ENCODE results near the gene RBM12.

- no peak for TF ChIP-seq CTCF (IDR thresholded peaks at IDR 0.05)
- no peak for TF ChIP-seq POLR2AphosphoS5 (IDR thresholded peaks at IDR 0.05)
- TF ChIP-seq EP300 (IDR thresholded peaks at IDR 0.05; ENCODE audit: low read depth) = no peak
- TF ChIP-seq POLR2A (IDR thresholded peaks at IDR 0.05) = no peak
These were observed 28.6 kb downstream of the RBM12 start for GRCh38 chr20:35636095-35636494.

Measured in transverse colon (tissue), 4 donors.